ENCODE measurements around the gene BBS5.
A peak's percentile ranks its signal among the peaks of the same experiment; 100 is the strongest.
"Not testable (repeated sequence)": the region's sequence is repeated elsewhere in the genome, so short reads cannot be mapped to it uniquely, and the experiment has no call there.

BBS5 gene

GRCh38 chr2:169479257-169480078, at the start of gene BBS5:
Gene BBS5, plus strand, starts transcription at chr2:169479494. Its CDS starts 60 bp downstream, at chr2:169479554.
- peak; percentile 74 for DNase-seq

- DNase-seq, result not testable (repeated sequence)
Observed at GRCh38 chr2:169431772-169432171, 47.5 kb upstream of the BBS5 start.

- not testable (repeated sequence) for DNase-seq
Observed at GRCh38 chr2:169434236-169434635, 45.1 kb upstream of the BBS5 start.

GRCh38 chr2:169438466-169439072, 40.7 kb upstream of the BBS5 start:
- DNase-seq, result no peak

- no peak for DNase-seq
Observed at GRCh38 chr2:169439900-169440299, 39.4 kb upstream of the BBS5 start.

- no peak for DNase-seq
Observed at GRCh38 chr2:169446452-169446851, 32.8 kb upstream of the BBS5 start.

- no peak for DNase-seq
Observed at GRCh38 chr2:169448316-169448715, 31.0 kb upstream of the BBS5 start.

GRCh38 chr2:169448865-169449264, 30.4 kb upstream of the BBS5 start:
- DNase-seq, result no peak

- no peak for DNase-seq
Observed at GRCh38 chr2:169452080-169452479, 27.2 kb upstream of the BBS5 start.

GRCh38 chr2:169453044-169453443, 26.2 kb upstream of the BBS5 start:
- DNase-seq, result not testable (repeated sequence)

- DNase-seq, result no peak
Observed at GRCh38 chr2:169461143-169461542, 18.2 kb upstream of the BBS5 start.

- DNase-seq, result no peak
Observed at GRCh38 chr2:169462896-169463695, 16.2 kb upstream of the BBS5 start.

- no peak for DNase-seq
Observed at GRCh38 chr2:169464466-169464865, 14.8 kb upstream of the BBS5 start.

- DNase-seq, result no peak
Observed at GRCh38 chr2:169464882-169465281, 14.4 kb upstream of the BBS5 start.

GRCh38 chr2:169468841-169469240, 10.5 kb upstream of the BBS5 start:
- no peak for DNase-seq

- no peak for DNase-seq
Observed at GRCh38 chr2:169469952-169470572, 9.2 kb upstream of the BBS5 start.

GRCh38 chr2:169472249-169472648, 7.0 kb upstream of the BBS5 start:
- no peak for DNase-seq

GRCh38 chr2:169476459-169476858, 2.8 kb upstream of the BBS5 start:
- DNase-seq, result no peak

- no peak for DNase-seq
Observed at GRCh38 chr2:169478339-169478738, 955 bp upstream of the BBS5 start.

GRCh38 chr2:169478745-169479256, 493 bp upstream of the BBS5 start:
- no peak for DNase-seq

GRCh38 chr2:169480079-169480465, 778 bp downstream of the BBS5 start:
- DNase-seq, result no peak

- no peak for DNase-seq
Observed at GRCh38 chr2:169485650-169486138, 6.4 kb downstream of the BBS5 start.

- DNase-seq, result no peak
Observed at GRCh38 chr2:169486487-169486886, 7.2 kb downstream of the BBS5 start.

Data from CD4-positive, alpha-beta T cell treated with Interleukin-6 for 4 hours (primary cell).